GM12801 (cell line): ENCODE results near the gene ATP2A3.

Experiments
- CTCF ChIP-seq: IDR thresholded peaks from one replicate; pipeline ENCODE4 v1.5.1; 2011; ENCODE audit warnings: control low read depth; ENCODE audit not compliant: insufficient read length; ENCODE audit errors: extremely low read depth

The ATP2A3 gene

GRCh38 chr17:3964203-3965117 lies at the start of gene ATP2A3:
Gene ATP2A3 (minus strand): TSS chr17:3964437. CDS start chr17:3964291, 146 bp downstream.
- TF ChIP-seq CTCF = no peak

GRCh38 chr17:4010754-4011153 lies 46.5 kb upstream of the ATP2A3 start:
- no peak for TF ChIP-seq CTCF

- no peak for TF ChIP-seq CTCF
Measured at GRCh38 chr17:4009186-4009785, 45.0 kb upstream of the ATP2A3 start.

- no peak for TF ChIP-seq CTCF
Measured at GRCh38 chr17:4008441-4009185, 44.4 kb upstream of the ATP2A3 start.

- TF ChIP-seq CTCF = no peak
Measured at GRCh38 chr17:4008082-4008435, 43.8 kb upstream of the ATP2A3 start.

- no peak for TF ChIP-seq CTCF
Measured at GRCh38 chr17:4007346-4008081, 43.3 kb upstream of the ATP2A3 start.
